ENCODE measurements around the gene BZW1.

Gene BZW1

DNA sequence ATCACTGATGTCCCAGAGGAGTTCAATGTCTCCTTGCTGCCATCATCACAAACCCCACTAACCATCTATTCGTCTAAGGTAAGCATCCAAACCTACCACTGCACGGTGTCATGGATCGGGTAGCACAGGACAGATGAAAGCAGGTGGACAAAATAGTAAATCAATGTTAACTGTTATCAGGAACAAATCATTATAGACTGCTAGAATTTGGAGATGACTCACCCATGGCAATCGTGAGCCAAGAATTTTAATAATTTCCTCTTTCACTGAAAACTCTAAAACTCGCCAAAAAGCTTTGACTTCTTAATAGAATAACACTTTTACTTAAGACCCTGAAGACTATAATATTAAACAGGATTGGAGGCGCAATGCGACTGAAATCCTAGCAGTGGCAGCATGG is 33.7 kb upstream of the BZW1 start:
- H3K4me1 ChIP-seq (ENCODE audit: control insufficient read depth, insufficient read depth, low read length): peaks cover 4% of the 10 kb centered on the region
- no peak overlapping the region for H3K9ac ChIP-seq (ENCODE audit: low read length)
- H3K36me3 ChIP-seq (ENCODE audit: control insufficient read depth, insufficient read depth, low read length): no peaks in the 10 kb centered on the region
- no peak overlapping the region for H3K4me3 ChIP-seq (ENCODE audit: low read length)
- H3K27me3 ChIP-seq (ENCODE audit: control insufficient read depth, insufficient read depth, low read length): no peaks in the 10 kb centered on the region
- H3K9me3 ChIP-seq (ENCODE audit: control insufficient read depth, low read length): no peaks in the 10 kb centered on the region

DNA sequence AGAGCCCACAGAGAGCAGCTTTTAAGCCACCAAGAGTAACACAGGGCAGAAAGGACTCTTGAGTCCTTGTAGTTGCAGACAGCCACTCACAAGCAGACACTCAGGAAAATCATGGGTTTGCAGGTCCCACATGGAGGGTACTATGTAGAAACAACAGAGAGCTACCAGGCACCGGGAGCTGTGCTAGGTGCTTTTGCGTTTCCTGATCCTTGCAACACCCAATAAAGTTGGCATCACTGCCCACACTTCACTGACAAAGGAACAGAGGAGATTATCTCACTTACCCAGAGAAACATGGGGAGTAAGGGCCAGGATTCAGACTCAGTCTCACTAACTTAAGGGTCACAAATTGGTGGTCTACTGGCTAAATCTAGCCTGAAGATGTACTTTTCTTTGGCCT is 32.5 kb upstream of the BZW1 start:
- H3K9me3 ChIP-seq (ENCODE audit: control insufficient read depth, low read length): no peaks in the 10 kb centered on the region
- no peaks in the 10 kb centered on the region for H3K27me3 ChIP-seq (ENCODE audit: control insufficient read depth, insufficient read depth, low read length)
- no peak overlapping the region for H3K4me3 ChIP-seq (ENCODE audit: low read length)
- H3K36me3 ChIP-seq (ENCODE audit: control insufficient read depth, insufficient read depth, low read length): no peaks in the 10 kb centered on the region
- peaks cover 4% of the 10 kb centered on the region for H3K4me1 ChIP-seq (ENCODE audit: control insufficient read depth, insufficient read depth, low read length)
- no peak overlapping the region for H3K9ac ChIP-seq (ENCODE audit: low read length)

DNA sequence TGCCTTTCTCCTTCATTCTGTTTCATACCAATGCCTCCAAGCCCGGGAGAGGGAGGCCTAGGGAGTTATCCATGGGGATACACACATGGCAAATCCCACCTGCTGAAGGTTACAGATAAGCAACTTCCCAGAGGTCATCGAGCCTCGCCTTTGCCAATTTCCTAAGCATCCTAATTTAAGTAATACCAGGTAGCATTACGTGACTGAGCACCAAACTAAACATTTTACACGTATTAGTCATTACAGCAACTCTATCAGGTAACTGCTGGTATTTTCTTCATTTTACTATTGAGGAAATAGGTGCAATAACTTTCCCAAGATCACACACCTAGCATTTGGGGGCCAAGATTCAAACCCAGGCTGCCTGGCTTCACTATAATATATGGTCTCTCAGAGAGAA is 30.1 kb upstream of the BZW1 start:
- Histone ChIP-seq H3K27me3 (ENCODE audit: control insufficient read depth, insufficient read depth, low read length) (no peaks in the 10 kb centered on the region), H3K9ac (ENCODE audit: low read length) (no peak overlapping the region), H3K4me3 (ENCODE audit: low read length) (no peak overlapping the region), H3K4me1 (ENCODE audit: control insufficient read depth, insufficient read depth, low read length) (no peaks in the 10 kb centered on the region), H3K36me3 (ENCODE audit: control insufficient read depth, insufficient read depth, low read length) (no peaks in the 10 kb centered on the region), H3K9me3 (ENCODE audit: control insufficient read depth, low read length) (no peaks in the 10 kb centered on the region)

DNA sequence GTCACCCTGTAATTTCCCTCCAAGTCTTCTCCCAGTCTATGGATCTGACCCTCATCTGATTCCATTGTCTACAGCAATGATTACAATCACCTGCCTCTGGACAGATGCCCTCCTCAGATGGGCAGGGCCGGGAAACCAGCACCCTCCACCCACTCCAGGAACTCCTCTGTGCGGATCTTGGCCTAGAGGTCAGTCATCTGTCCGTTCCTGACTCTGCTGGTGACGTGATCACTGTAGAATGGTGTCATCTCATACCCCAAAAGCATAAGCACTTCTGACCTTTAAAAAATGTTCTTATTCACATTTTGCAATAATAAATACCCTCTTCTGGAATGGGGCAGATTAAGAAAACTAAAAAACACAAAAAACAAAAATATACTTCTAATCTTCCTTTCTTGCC is 29.5 kb upstream of the BZW1 start:
- Histone ChIP-seq H3K4me3 (ENCODE audit: low read length) (no peak overlapping the region), H3K36me3 (ENCODE audit: control insufficient read depth, insufficient read depth, low read length) (no peaks in the 10 kb centered on the region), H3K9ac (ENCODE audit: low read length) (no peak overlapping the region), H3K27me3 (ENCODE audit: control insufficient read depth, insufficient read depth, low read length) (no peaks in the 10 kb centered on the region), H3K9me3 (ENCODE audit: control insufficient read depth, low read length) (no peaks in the 10 kb centered on the region), H3K4me1 (ENCODE audit: control insufficient read depth, insufficient read depth, low read length) (no peaks in the 10 kb centered on the region)

DNA sequence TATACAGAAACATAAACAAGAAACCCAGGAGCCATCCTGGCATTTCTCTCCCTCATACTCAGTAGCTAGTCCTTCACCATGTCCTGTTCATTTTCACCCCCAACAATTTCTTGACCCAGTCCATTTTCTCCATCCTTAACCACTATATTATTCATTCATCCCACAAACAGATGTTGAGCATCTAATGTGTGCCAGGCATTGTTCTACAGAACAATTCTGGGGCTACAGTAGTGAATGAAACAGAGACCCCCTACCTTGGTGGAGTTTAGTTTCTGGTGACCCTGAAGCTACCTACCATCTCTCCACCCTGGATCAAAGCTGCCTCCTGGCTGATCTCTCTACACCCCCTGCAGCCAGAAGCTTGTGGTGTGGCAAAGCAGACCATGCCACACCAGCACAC is 27.5 kb upstream of the BZW1 start:
- Histone ChIP-seq H3K36me3 (ENCODE audit: control insufficient read depth, insufficient read depth, low read length) (no peaks in the 10 kb centered on the region), H3K4me1 (ENCODE audit: control insufficient read depth, insufficient read depth, low read length) (no peaks in the 10 kb centered on the region), H3K9me3 (ENCODE audit: control insufficient read depth, low read length) (no peaks in the 10 kb centered on the region), H3K4me3 (ENCODE audit: low read length) (no peak overlapping the region), H3K27me3 (ENCODE audit: control insufficient read depth, insufficient read depth, low read length) (no peaks in the 10 kb centered on the region), H3K9ac (ENCODE audit: low read length) (no peak overlapping the region)

- no peaks in the 10 kb centered on the region for H3K9me3 ChIP-seq (ENCODE audit: control insufficient read depth, low read length)
Observed at GRCh38 chr2:200786423-200786822, 25.3 kb upstream of the BZW1 start.

GRCh38 chr2:200786826-200787225 is 24.9 kb upstream of the BZW1 start:
- H3K9ac ChIP-seq (ENCODE audit: low read length): no peak overlapping the region
- H3K27me3 ChIP-seq (ENCODE audit: control insufficient read depth, insufficient read depth, low read length): no peaks in the 10 kb centered on the region
- no peaks in the 10 kb centered on the region for H3K9me3 ChIP-seq (ENCODE audit: control insufficient read depth, low read length)
- no peaks in the 10 kb centered on the region for H3K36me3 ChIP-seq (ENCODE audit: control insufficient read depth, insufficient read depth, low read length)
- no peaks in the 10 kb centered on the region for H3K4me1 ChIP-seq (ENCODE audit: control insufficient read depth, insufficient read depth, low read length)
- no peak overlapping the region for H3K4me3 ChIP-seq (ENCODE audit: low read length)

More at GRCh38 chr2:200786423-200786822, 25.3 kb upstream of the BZW1 start:
- Histone ChIP-seq H3K36me3 (ENCODE audit: control insufficient read depth, insufficient read depth, low read length) (no peaks in the 10 kb centered on the region), H3K9ac (ENCODE audit: low read length) (no peak overlapping the region), H3K27me3 (ENCODE audit: control insufficient read depth, insufficient read depth, low read length) (no peaks in the 10 kb centered on the region), H3K4me3 (ENCODE audit: low read length) (no peak overlapping the region), H3K4me1 (ENCODE audit: control insufficient read depth, insufficient read depth, low read length) (no peaks in the 10 kb centered on the region)

- Histone ChIP-seq H3K4me1 (ENCODE audit: control insufficient read depth, insufficient read depth, low read length) (no peaks in the 10 kb centered on the region), H3K27me3 (ENCODE audit: control insufficient read depth, insufficient read depth, low read length) (no peaks in the 10 kb centered on the region), H3K4me3 (ENCODE audit: low read length) (no peak overlapping the region), H3K9ac (ENCODE audit: low read length) (no peak overlapping the region), H3K36me3 (ENCODE audit: control insufficient read depth, insufficient read depth, low read length) (no peaks in the 10 kb centered on the region), H3K9me3 (ENCODE audit: control insufficient read depth, low read length) (no peaks in the 10 kb centered on the region)
Observed at GRCh38 chr2:200787351-200788120, 24.2 kb upstream of the BZW1 start.

- H3K36me3 ChIP-seq (ENCODE audit: control insufficient read depth, insufficient read depth, low read length): no peaks in the 10 kb centered on the region
- H3K9ac ChIP-seq (ENCODE audit: low read length): no peak overlapping the region
- H3K9me3 ChIP-seq (ENCODE audit: control insufficient read depth, low read length): no peaks in the 10 kb centered on the region
- no peak overlapping the region for H3K4me3 ChIP-seq (ENCODE audit: low read length)
- no peaks in the 10 kb centered on the region for H3K27me3 ChIP-seq (ENCODE audit: control insufficient read depth, insufficient read depth, low read length)
- no peaks in the 10 kb centered on the region for H3K4me1 ChIP-seq (ENCODE audit: control insufficient read depth, insufficient read depth, low read length)
Observed at GRCh38 chr2:200788121-200788718, 23.5 kb upstream of the BZW1 start.

GRCh38 chr2:200790185-200790584 is 21.5 kb upstream of the BZW1 start:
- no peak overlapping the region for H3K4me3 ChIP-seq (ENCODE audit: low read length)
- no peaks in the 10 kb centered on the region for H3K36me3 ChIP-seq (ENCODE audit: control insufficient read depth, insufficient read depth, low read length)
- H3K4me1 ChIP-seq (ENCODE audit: control insufficient read depth, insufficient read depth, low read length): no peaks in the 10 kb centered on the region
- H3K9ac ChIP-seq (ENCODE audit: low read length): no peak overlapping the region
- no peaks in the 10 kb centered on the region for H3K9me3 ChIP-seq (ENCODE audit: control insufficient read depth, low read length)
- H3K27me3 ChIP-seq (ENCODE audit: control insufficient read depth, insufficient read depth, low read length): no peaks in the 10 kb centered on the region

DNA sequence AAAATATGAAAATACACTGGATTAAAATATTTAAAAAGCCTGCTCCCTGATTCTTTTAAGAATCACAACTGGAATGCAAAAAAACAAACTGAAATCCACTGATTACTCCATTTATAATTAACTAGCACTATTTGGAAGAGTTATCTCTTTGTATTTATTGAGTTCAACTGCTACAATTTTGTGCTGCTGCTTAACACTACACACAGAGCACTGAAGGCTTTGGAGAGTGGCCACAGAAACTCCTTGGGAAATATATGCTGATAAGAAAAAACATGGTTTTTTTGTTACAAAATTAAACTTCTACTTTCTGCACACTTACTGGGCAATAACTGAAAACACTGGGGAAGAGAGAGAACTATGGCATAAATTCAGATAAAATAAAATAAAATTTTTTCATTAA is 19.8 kb upstream of the BZW1 start:
- Histone ChIP-seq H3K36me3 (ENCODE audit: control insufficient read depth, insufficient read depth, low read length) (no peaks in the 10 kb centered on the region), H3K4me3 (ENCODE audit: low read length) (no peak overlapping the region), H3K27me3 (ENCODE audit: control insufficient read depth, insufficient read depth, low read length) (no peaks in the 10 kb centered on the region), H3K9me3 (ENCODE audit: control insufficient read depth, low read length) (no peaks in the 10 kb centered on the region), H3K4me1 (ENCODE audit: control insufficient read depth, insufficient read depth, low read length) (no peaks in the 10 kb centered on the region), H3K9ac (ENCODE audit: low read length) (no peak overlapping the region)

DNA sequence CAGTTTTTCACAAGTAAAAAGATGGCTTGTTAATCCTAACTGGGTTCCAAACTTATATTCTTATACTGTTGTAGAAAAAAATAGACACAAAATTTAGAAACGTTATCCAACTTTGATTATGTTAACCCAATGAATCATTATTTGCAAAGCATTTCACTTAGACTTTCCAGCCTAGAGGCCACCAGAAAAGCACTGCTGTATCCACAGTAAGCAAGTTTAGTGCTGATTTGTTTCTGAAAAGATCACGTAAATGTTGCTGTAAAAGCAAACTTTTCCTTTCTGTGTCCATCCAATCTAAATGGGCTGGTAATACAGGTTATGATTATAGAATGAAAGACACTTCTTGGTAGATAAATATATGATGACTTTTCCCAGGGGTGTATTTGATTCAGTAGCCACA is 17.6 kb upstream of the BZW1 start:
- Histone ChIP-seq H3K27me3 (ENCODE audit: control insufficient read depth, insufficient read depth, low read length) (no peaks in the 10 kb centered on the region), H3K4me1 (ENCODE audit: control insufficient read depth, insufficient read depth, low read length) (no peaks in the 10 kb centered on the region), H3K9ac (ENCODE audit: low read length) (no peak overlapping the region), H3K4me3 (ENCODE audit: low read length) (no peak overlapping the region), H3K36me3 (ENCODE audit: control insufficient read depth, insufficient read depth, low read length) (no peaks in the 10 kb centered on the region), H3K9me3 (ENCODE audit: control insufficient read depth, low read length) (no peaks in the 10 kb centered on the region)

Measured in mucosa of stomach (tissue), 1 donor.